ENCODE results near the gene INKA2.

GRCh38 chr1:111716333-111716732, 22.9 kb downstream of the INKA2 start:
- TF ChIP-seq POLR2A (IDR thresholded peaks at IDR 0.05; ENCODE audit: low read depth, low read length) (no peak), TAF1 (IDR thresholded peaks at IDR 0.05; ENCODE audit: low read depth, low read length) (no peak)
